GM19193 (cell line): ENCODE results near the gene PPP1R1A.

Experiments used
- POLR2A ChIP-seq: IDR thresholded peaks from 4 replicates; pipeline ENCODE4 v1.6.1; 2011; ENCODE audit not compliant: insufficient read depth, insufficient read length; ENCODE audit errors: extremely low read depth

PPP1R1A gene

DNA sequence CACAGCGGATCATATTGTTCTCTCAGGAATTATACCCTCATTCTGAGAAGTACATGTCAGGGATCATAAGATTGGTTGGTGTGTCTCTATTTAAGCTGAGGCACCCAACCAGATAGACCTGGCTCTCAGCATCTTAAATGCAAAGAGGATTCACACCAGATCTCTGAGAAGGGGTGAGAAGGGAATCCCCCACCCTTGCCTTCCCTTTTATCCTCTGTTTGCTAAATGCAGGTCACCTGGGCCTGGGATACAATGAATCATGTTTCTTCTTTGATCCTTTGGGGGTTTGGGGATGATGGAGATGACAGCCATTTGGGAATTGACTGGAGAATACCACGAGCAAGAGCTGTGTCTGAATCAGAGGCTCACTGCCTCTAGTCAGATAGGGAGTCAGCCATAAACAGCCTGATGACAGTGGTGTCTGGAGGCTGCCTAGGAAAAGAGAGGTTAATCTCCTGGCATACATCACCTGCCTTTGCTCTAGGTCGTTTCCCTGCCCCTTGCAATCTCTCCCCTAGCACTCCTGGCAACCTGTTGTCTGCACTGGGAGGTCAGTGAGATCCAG, 50.2 kb downstream of the PPP1R1A start:
- no peak for TF ChIP-seq POLR2A

DNA sequence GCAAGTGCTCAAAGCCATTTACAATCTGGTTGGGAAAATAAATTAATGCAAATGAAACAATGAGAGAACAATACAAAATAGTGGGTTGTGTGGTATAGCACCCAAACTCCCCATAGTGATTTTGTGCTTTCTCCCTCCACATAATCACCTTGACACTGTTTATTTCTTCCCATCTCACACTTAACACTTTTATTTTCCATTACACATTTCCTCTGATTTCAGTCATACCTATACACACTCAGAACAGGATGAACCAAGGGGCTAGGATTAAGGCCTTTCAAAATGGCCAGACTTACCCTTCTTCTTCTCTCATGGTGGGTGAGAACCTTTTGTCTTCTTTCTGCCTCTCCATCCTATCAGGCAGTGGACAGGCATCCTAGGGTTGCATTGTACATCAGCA, 53.0 kb downstream of the PPP1R1A start:
- TF ChIP-seq POLR2A, result no peak

GRCh38 chr12:54529581-54529980, 58.9 kb downstream of the PPP1R1A start:
- no peak for TF ChIP-seq POLR2A
